Measurements from ENCODE around the gene SAMD5.

SAMD5 gene

DNA sequence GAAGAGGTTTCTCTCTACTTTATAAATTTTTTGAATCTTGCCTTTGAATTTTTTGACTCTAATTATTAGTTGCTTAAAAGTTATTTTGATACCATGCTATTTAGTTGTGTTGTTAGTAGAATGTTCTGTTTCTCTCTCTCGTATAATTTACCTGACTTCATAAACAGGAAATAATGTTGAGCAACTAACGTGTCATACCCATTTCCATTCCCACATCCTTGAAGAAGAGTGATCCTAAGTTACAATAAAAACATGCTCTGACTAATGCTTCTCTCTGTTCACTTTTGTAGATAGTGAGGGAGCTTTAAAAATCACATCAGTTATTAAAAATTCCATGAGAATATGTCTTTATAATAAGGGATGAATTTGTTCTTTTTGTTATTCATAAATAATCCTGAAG, 69.7 kb downstream of the SAMD5 start:
- TF ChIP-seq, protein P1, sequence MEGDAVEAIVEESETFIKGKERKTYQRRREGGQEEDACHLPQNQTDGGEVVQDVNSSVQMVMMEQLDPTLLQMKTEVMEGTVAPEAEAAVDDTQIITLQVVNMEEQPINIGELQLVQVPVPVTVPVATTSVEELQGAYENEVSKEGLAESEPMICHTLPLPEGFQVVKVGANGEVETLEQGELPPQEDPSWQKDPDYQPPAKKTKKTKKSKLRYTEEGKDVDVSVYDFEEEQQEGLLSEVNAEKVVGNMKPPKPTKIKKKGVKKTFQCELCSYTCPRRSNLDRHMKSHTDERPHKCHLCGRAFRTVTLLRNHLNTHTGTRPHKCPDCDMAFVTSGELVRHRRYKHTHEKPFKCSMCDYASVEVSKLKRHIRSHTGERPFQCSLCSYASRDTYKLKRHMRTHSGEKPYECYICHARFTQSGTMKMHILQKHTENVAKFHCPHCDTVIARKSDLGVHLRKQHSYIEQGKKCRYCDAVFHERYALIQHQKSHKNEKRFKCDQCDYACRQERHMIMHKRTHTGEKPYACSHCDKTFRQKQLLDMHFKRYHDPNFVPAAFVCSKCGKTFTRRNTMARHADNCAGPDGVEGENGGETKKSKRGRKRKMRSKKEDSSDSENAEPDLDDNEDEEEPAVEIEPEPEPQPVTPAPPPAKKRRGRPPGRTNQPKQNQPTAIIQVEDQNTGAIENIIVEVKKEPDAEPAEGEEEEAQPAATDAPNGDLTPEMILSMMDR (IDR thresholded peaks at IDR 0.05; ENCODE audit: low read length, missing control alignments): no peak
- H3K4me3 ChIP-seq (replicated peaks; ENCODE audit: low read depth, low read length): no peak overlapping the region
- no peak for DNase-seq (ENCODE audit: low read depth)

DNA sequence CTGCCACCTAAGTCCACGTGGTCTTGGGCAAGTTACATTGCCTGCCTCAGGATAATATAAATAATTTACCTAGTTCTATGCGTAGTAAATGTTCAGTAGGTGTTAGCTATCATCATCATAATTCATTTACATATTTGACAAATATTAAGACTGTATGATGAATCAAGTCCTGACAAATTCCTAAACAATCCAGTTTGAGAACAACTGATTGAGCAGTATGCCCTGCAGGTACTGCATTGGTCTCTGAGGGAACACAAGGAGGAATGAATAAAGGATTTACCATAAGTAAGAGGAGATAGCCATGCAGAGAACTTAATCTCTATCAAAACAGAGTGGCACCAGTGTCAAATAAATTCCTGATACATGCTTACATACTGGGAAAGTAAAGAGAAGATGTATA, 70.4 kb downstream of the SAMD5 start:
- H3K4me3 ChIP-seq (replicated peaks; ENCODE audit: low read depth, low read length): no peak overlapping the region
- TF ChIP-seq, protein P1 (IDR thresholded peaks at IDR 0.05; ENCODE audit: low read length, missing control alignments): no peak
- DNase-seq (ENCODE audit: low read depth): no peak

DNA sequence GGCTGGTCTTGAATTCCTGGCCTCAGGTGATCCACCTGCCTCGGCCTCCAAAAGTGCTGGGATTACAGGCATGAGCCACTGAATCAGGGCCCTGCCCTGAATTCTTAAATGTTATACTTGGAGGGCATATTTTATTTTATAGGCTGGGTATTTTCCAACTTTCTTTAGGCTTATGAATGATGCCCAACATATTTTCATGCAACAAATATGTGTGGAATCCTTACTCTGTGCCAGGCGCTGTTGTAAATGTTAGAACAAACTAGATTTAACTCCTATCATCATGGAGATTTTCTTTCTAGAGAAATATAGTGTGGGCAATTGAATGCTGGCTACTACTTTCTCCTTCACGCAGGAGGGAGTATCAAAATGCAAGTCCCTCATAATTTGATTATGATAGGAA, 71.2 kb downstream of the SAMD5 start:
- TF ChIP-seq, protein P1 (IDR thresholded peaks at IDR 0.05; ENCODE audit: low read length, missing control alignments): no peak
- no peak overlapping the region for H3K4me3 ChIP-seq (replicated peaks; ENCODE audit: low read depth, low read length)
- DNase-seq (ENCODE audit: low read depth): no peak

DNA sequence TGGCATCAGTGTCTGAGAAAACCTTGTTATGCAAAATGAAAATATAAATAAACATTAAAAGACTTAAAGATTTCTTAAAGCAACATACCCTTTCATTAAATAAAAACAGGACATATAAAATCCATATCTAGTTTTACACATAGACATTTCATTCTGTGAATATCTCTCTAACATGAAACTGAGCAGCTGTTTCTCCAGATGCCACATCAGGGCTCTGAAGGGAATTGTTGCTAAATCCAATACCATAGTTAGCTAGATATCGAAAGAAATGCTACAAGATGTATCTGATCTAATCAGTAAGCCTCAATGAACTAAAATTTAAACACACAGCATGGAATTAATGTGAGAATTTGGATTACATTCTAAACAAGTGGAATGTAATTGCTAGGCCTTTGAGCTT, 74.5 kb downstream of the SAMD5 start:
- DNase-seq (ENCODE audit: low read depth): no peak
- no peak overlapping the region for H3K4me3 ChIP-seq (replicated peaks; ENCODE audit: low read depth, low read length)
- TF ChIP-seq, protein P1 (IDR thresholded peaks at IDR 0.05; ENCODE audit: low read length, missing control alignments): no peak

DNA sequence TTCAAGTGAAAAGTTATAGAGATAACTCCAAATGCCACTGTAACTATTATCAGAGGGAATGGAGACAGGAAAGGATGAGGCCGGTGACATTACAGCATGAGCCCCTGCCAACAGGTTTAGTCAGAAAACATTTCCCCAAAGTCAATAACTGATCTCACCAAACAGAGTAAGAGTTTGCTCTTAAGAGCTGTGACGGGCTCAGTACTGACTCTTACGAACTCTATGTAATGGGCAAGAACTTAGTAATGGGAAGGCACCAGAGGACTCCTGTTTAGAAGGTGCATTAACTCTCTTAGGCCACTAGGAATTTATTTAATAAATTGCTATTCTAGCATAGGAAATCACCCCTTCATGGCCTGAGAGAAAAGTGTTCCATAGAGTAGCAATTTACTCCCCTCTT, 76.8 kb downstream of the SAMD5 start:
- no peak for DNase-seq (ENCODE audit: low read depth)
- TF ChIP-seq, protein P1 (IDR thresholded peaks at IDR 0.05; ENCODE audit: low read length, missing control alignments): no peak
- no peak overlapping the region for H3K4me3 ChIP-seq (replicated peaks; ENCODE audit: low read depth, low read length)

DNA sequence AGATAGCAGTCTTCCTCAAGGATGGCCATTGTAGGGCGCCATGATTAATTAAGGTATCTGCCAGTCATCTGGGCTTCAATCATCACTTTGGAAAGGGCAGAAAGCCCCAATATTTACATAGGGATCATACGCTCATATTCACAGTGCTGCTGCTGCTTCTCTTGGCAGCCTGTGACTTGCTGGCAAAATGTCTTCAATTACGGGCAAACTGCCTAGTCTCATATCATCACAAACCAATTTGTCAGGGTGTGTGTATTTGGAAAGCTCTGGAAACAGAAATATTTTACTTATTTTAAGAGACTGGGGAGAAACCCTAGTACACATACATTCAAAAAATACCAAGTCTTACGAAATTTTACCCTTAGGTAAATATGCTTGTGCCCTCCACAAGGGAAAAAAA, 77.6 kb downstream of the SAMD5 start:
- no peak overlapping the region for H3K4me3 ChIP-seq (replicated peaks; ENCODE audit: low read depth, low read length)
- DNase-seq (ENCODE audit: low read depth): peak; percentile 42
- TF ChIP-seq, protein P1 (IDR thresholded peaks at IDR 0.05; ENCODE audit: low read length, missing control alignments): no peak

DNA sequence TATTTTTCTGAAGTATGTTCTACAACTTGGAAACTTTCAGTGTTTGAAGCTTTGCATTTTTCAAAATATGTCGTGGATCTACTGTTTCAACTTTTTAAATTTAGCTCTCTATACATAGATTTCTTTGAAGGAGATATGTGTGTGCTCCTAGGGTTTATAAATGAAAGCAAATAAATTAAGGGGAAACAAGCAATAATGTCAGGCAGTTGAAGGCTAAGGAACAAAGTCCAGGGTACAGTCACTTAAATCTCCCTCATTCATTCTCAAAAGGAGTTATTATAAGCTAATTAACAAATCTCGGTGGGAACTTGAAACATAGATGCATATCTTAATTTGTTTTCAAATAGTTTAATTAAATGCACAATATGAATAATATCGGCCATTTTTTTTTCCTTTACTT, 79.4 kb downstream of the SAMD5 start:
- DNase-seq (ENCODE audit: low read depth): no peak
- TF ChIP-seq, protein P1 (IDR thresholded peaks at IDR 0.05; ENCODE audit: low read length, missing control alignments): no peak
- H3K4me3 ChIP-seq (replicated peaks; ENCODE audit: low read depth, low read length): no peak overlapping the region
